GM12878 (cell line): Measurements from ENCODE around the gene IFT88. TPM values are rescaled to one million over a fixed set of nuclear protein-coding genes. Genes with fewer than 3 reads are reported as not detected.
A peak's percentile ranks its signal among the peaks of the same experiment; 100 is the strongest.

Experiments used
- ATAC-seq: fragments of 200-7000 bp; cut with Tn5 transposase; 3 replicates; pipeline ENCODE4 v1.9.1; 2020; ENCODE audit warnings: mild to moderate bottlenecking, moderate library complexity
- BruUV-seq: library from RNA; stranded (reverse); fragments of 400-500 nt; replicated peaks from 2 replicates; lab custom pipeline; 2021; lab: Mats Ljungman, UMichigan
- CTCF ChIA-PET: fragments of 300-600 bp; sonication (Branson Sonifier 250); formaldehyde crosslinking; extraction: SDS; loops from one replicate; lab custom pipeline; 2021; ENCODE audit warnings: inconsistent platforms; lab: Yijun Ruan, JAX
- POLR2A ChIA-PET: fragments of 350-600 bp; formaldehyde crosslinking; extraction: SDS; loops from one replicate; lab custom pipeline; 2021; ENCODE audit warnings: inconsistent platforms; lab: Charles Lee
- RAD21 ChIA-PET: fragments of 300-600 bp; sonication (Branson Sonifier 250); formaldehyde crosslinking; loops from one replicate; lab custom pipeline; 2023; ENCODE audit warnings: antibody characterized with exemption; ENCODE audit not compliant: unreplicated experiment; lab: Charles Lee
- SMC1A ChIA-PET: fragments of 300-600 bp; sonication (Branson Sonifier 250); formaldehyde crosslinking; loops from one replicate; lab custom pipeline; 2023; ENCODE audit not compliant: unreplicated experiment, uncharacterized antibody; lab: Charles Lee
- DNase-seq: peaks from one replicate; pipeline ENCODE4 v3.0.0-alpha.2; 2011; ENCODE audit warnings: low read depth, low spot score
- FAIRE-seq: peaks from 3 replicates; lab custom pipeline; 2011; peaks lifted over from hg19 to GRCh38; lab: Jason Lieb, UNC
- H2AFZ ChIP-seq: 2 replicates; pipeline ENCODE4 v1.6.0; 2011; ENCODE audit warnings: low read depth, low read length, control low read depth; ENCODE audit not compliant: control insufficient read depth
- H3K27ac ChIP-seq: 2 replicates; pipeline ENCODE4 v1.5.1; 2011; ENCODE audit warnings: control low read depth; ENCODE audit not compliant: control insufficient read depth, insufficient read depth
- H3K27me3 ChIP-seq, 2 experiments: replicated peaks in 1 of 2; 2 replicates each; pipeline versions ENCODE4 v1.6.0 to v1.6.1; 2011; ENCODE audit warnings: low read length in 1 of 2; ENCODE audit not compliant: control insufficient read depth in 2 of 2, insufficient read depth in 2 of 2
- H3K36me3 ChIP-seq, 2 experiments: 2 replicates each; pipeline ENCODE4 v1.5.1; 2011; ENCODE audit warnings: low read length in 1 of 2; ENCODE audit not compliant: control insufficient read depth in 2 of 2, insufficient read depth in 2 of 2
- H3K4me1 ChIP-seq: 2 replicates; pipeline ENCODE4 v1.6.1; 2011; ENCODE audit warnings: mild to moderate bottlenecking, low read length, moderate library complexity, mixed read lengths; ENCODE audit not compliant: control insufficient read depth, insufficient read depth
- H3K4me2 ChIP-seq: 2 replicates; pipeline ENCODE4 v1.6.0; 2011; ENCODE audit warnings: control low read depth; ENCODE audit not compliant: control insufficient read depth, insufficient read depth
- H3K4me3 ChIP-seq: fragments of 200-600 bp; sonication (generic); 2 replicates; pipeline ENCODE4 v1.5.1; 2016
- H3K79me2 ChIP-seq: 2 replicates; pipeline ENCODE4 v1.6.0; 2011; ENCODE audit warnings: low read length; ENCODE audit not compliant: control insufficient read depth, insufficient read depth
- H3K9ac ChIP-seq: 2 replicates; pipeline ENCODE4 v1.8.0; 2011; ENCODE audit warnings: low read length, control low read depth, mixed read lengths; ENCODE audit not compliant: control insufficient read depth, insufficient read depth
- H3K9me3 ChIP-seq: replicated peaks from 3 replicates; pipeline ENCODE4 v1.5.1; 2011; ENCODE audit warnings: mild to moderate bottlenecking, low read length; ENCODE audit not compliant: control insufficient read depth, insufficient read depth
- H4K20me1 ChIP-seq: 2 replicates; pipeline ENCODE4 v1.6.0; 2011; ENCODE audit not compliant: control insufficient read depth, insufficient read depth
- ATF7 ChIP-seq: fragments of 450-650 bp; IDR thresholded peaks from 2 replicates; pipeline ENCODE4 v1.6.1; 2016; ENCODE audit warnings: low read depth, mild to moderate bottlenecking
- EED ChIP-seq: sonication (generic); IDR thresholded peaks from 2 replicates; pipeline ENCODE4 v1.6.1; 2016; ENCODE audit warnings: antibody characterized with exemption, low read depth
- GATAD2B ChIP-seq: fragments of 450-650 bp; conservative IDR thresholded peaks from 2 replicates; pipeline ENCODE4 v1.6.1; 2017; ENCODE audit warnings: low read depth, mild to moderate bottlenecking, moderate library complexity
- POLR2AphosphoS5 ChIP-seq: IDR thresholded peaks from 2 replicates; pipeline ENCODE4 v1.6.1; 2011; ENCODE audit warnings: mild to moderate bottlenecking, low read length, inconsistent platforms
- SKIL ChIP-seq: fragments of 450-650 bp; IDR thresholded peaks from 2 replicates; pipeline ENCODE4 v1.6.1; 2017; ENCODE audit warnings: mild to moderate bottlenecking, low read depth, inconsistent platforms; ENCODE audit not compliant: poor library complexity, severe bottlenecking
- SPI1 ChIP-seq: IDR thresholded peaks from 2 replicates; pipeline ENCODE4 v1.6.1; 2011; ENCODE audit warnings: low read depth, mild to moderate bottlenecking, low read length, moderate library complexity, borderline replicate concordance; ENCODE audit not compliant: insufficient read depth
- STAT3 ChIP-seq: IDR thresholded peaks from 2 replicates; pipeline ENCODE4 v1.6.1; 2011; ENCODE audit warnings: low read depth, low read length, improper control_type of control experiment
- SUZ12 ChIP-seq: fragments of 200-600 bp; sonication (generic); IDR thresholded peaks from one replicate; pipeline ENCODE4 v1.6.1; 2018; ENCODE audit warnings: antibody characterized with exemption, mild to moderate bottlenecking; ENCODE audit not compliant: unreplicated experiment
- TCF12 ChIP-seq: IDR thresholded peaks from 2 replicates; pipeline ENCODE4 v1.6.1; 2011; ENCODE audit warnings: low read depth, mild to moderate bottlenecking, low read length
- ZNF207 ChIP-seq: fragments of 450-650 bp; IDR thresholded peaks from 2 replicates; pipeline ENCODE4 v1.6.1; 2014; ENCODE audit warnings: antibody characterized with exemption, mild to moderate bottlenecking, borderline replicate concordance
- ZSCAN29 ChIP-seq: fragments of 450-650 bp; IDR thresholded peaks from 2 replicates; pipeline ENCODE4 v1.6.1; 2017; ENCODE audit warnings: mild to moderate bottlenecking, moderate library complexity
- WGBS: methylation state at CpG from one replicate; pipeline ENCODE4 v1.1.6; 2016; ENCODE audit warnings: low lambda C conversion rate; ENCODE audit not compliant: insufficient replicate concordance, insufficient coverage; ENCODE audit errors: missing lambda C conversion rate; 5-methylcytosine and 5-hydroxymethylcytosine counted together
- in situ Hi-C: fragments of 300-500 bp; cut with MboI; formaldehyde crosslinking; loops from 9 replicates; pipeline ENCODE4 v1.14.3; 2018; ENCODE audit warnings: mixed read lengths
- intact Hi-C: fragments of 100-400 bp; cut with micrococcal nuclease; formaldehyde crosslinking; loops from one replicate; pipeline ENCODE4 v1.14.2; 2022; ENCODE audit not compliant: unreplicated experiment
- polyA plus RNA-seq, 11 experiments: library from polyadenylated mRNA; depleted of rRNA in 4 of 11; unstranded in 6 of 11; stranded (reverse) in 5 of 11; fragments of >200 nt; fragmentation: Nextera tagmentation in 4 of 11; fragmentation: Illumina TruSeq in 1 of 11; extraction: Ambion mirVana in 4 of 11; extraction: Trizol in 1 of 11; gene quantifications; 1 replicate in 1 of 11; 2 replicates in 10 of 11; pipeline versions ENCODE4 v1.2.1 to v1.2.3, GENCODE V29; 2011 to 2016; ENCODE audit warnings: inconsistent platforms in 2 of 11, missing spikeins in 2 of 11, low read depth in 1 of 11
- total RNA-seq, 4 experiments: library from RNA; depleted of rRNA in 3 of 4; stranded (reverse); fragments of >200 nt in 3 of 4; fragmentation: Illumina TruSeq in 1 of 4; extraction: Trizol in 1 of 4; gene quantifications; 2 replicates each; pipeline versions ENCODE4 v1.2.1 to v1.2.3, GENCODE V29; 2013 to 2021

IFT88 gene
- total and polyA plus RNA-seq, 10 of the 15 experiments (the other 5 are each of a cell fraction or from before 2014, with no cell fraction given), result 2.9 to 5.6 (median 4.1) TPM

DNA sequence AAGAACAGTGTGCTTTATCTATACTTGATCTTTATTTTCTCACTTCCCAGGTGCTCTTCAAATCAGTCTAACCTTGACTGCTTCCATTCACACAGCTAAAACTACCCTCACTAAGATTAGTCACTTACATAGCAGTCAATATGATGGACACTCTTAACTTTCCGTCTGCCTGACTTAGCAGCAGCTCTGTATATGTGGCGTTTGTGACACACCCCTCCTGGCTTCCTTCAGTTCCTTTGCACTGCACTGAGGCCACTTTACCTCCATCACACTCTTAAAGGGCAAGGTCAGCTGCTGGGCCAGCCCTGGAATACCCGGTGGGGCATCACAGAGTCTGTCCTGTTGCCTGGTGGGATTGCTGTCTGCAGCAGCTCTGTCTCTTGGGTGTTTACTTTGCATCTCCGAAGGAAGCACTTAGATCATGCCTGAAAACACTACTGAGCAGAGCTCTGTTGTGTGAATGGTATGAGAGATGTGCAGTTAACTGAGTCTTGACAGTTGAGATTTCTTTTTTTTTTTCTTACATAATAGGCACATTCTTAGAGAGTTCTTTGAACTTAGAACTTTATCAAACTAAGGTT lies 101.0 kb downstream of the IFT88 start:
- Histone ChIP-seq H3K4me1 (no peaks in the 10 kb centered on the region), H3K4me3 (no peak overlapping the region), H3K4me2 (no peak overlapping the region), H3K9ac (no peak overlapping the region), H3K79me2 (no peaks in the 10 kb centered on the region), H3K36me3 (no peaks in the 10 kb centered on the region), H3K27me3 (no peaks in the 10 kb centered on the region), H4K20me1 (no peaks in the 10 kb centered on the region), H2AFZ (no peak overlapping the region), H3K27ac (no peak overlapping the region), H3K9me3 (no peaks in the 10 kb centered on the region)
- no TSS peak for BruUV-seq
- ChIA-PET SMC1A (interaction anchor here (0.7 to 1.2 kb wide), 2 partner anchors 13 to 45 kb away, joined by 3 to 5 read pairs; no protein-coding TSS in a partner anchor), CTCF (interaction anchor here (0.6 to 1.5 kb wide), 3 partner anchors 9 to 1195 kb away, joined by 3 to 4 read pairs (median 3); no protein-coding TSS in a partner anchor), POLR2A (no interaction called here), RAD21 (no interaction called here)
- ATAC-seq, result peak; percentile 33; the same call in 2 of the 3 replicates
- intact Hi-C loops, result no loop called here
- in situ Hi-C loops, result no loop called here
- FAIRE-seq, result no peak
- no peak for DNase-seq
- WGBS, result 46% methylated on average over 4 of the region's 4 CpGs
- no peak for TF ChIP-seq SPI1
- no peak for TF ChIP-seq STAT3
- TF ChIP-seq TCF12, result no peak
- TF ChIP-seq ZNF207, result no peak
- no peak for TF ChIP-seq ZSCAN29
- no peak for TF ChIP-seq SUZ12

GRCh38 chr13:20669162-20669561 lies 102.2 kb downstream of the IFT88 start:
- Histone ChIP-seq H3K36me3 (no peaks in the 10 kb centered on the region), H3K4me2 (no peak overlapping the region), H3K27me3 (no peaks in the 10 kb centered on the region), H3K79me2 (no peaks in the 10 kb centered on the region), H2AFZ (no peak overlapping the region), H3K9ac (no peak overlapping the region), H3K9me3 (no peaks in the 10 kb centered on the region), H3K4me1 (no peaks in the 10 kb centered on the region), H4K20me1 (no peaks in the 10 kb centered on the region), H3K4me3 (no peak overlapping the region), H3K27ac (no peak overlapping the region)
- ATAC-seq (peak; percentile 65), DNase-seq (peak; percentile 1), FAIRE-seq (no peak)
- ChIA-PET CTCF (interaction anchor here (0.6 to 1.5 kb wide), 2 partner anchors 8 to 15 kb away, joined by 4 read pairs; no protein-coding TSS in a partner anchor), SMC1A (no interaction called here), POLR2A (interaction anchor here (0.6 kb wide), 1 partner anchor 179 kb away, joined by 3 read pairs; no protein-coding TSS in a partner anchor), RAD21 (no interaction called here)
- intact Hi-C loops (no loop called here), in situ Hi-C loops (no loop called here)
- WGBS, result 94% methylated on average over 5 of the region's 5 CpGs
- BruUV-seq, result no TSS peak
- no peak for TF ChIP-seq SKIL
- 0 out of 2 replicates have a peak, but pooled peaks have one; percentile 11 for TF ChIP-seq ATF7
- no peak for TF ChIP-seq EED
- TF ChIP-seq GATAD2B, result no peak
- no peak for TF ChIP-seq POLR2AphosphoS5
